Tibial nerve (tissue), 4 donors: ENCODE measurements around the gene TPSD1. TPM values are rescaled to one million over a fixed set of nuclear protein-coding genes. Genes with fewer than 3 reads are reported as not detected.

ENCODE experiments used
- DNase-seq, 2 donors: peaks; one replicate each; pipeline ENCODE4 v3.0.0-alpha.2; 2019; ENCODE audit warnings: low spot score in 2 of 2
- H3K27ac ChIP-seq, 4 donors: fragments of 200-600 bp; sonication (generic) in 3 of 4; one replicate each; pipeline ENCODE4 v1.5.1; 2017 to 2019; ENCODE audit warnings: mild to moderate bottlenecking in 1 of 4
- H3K27me3 ChIP-seq, 2 donors: fragments of 200-600 bp; sonication (generic) in 1 of 2; one replicate each; pipeline versions ENCODE4 v1.5.1 to v1.6.0; 2017 to 2019
- H3K36me3 ChIP-seq, 3 donors: fragments of 200-600 bp; sonication (generic); one replicate each; pipeline ENCODE4 v1.5.1; 2018 to 2019
- H3K4me1 ChIP-seq, 4 donors: fragments of 200-600 bp; sonication (generic) in 3 of 4; one replicate each; pipeline ENCODE4 v1.5.1; 2017 to 2019
- H3K4me3 ChIP-seq, 4 donors: fragments of 200-600 bp; sonication (generic) in 3 of 4; one replicate each; pipeline ENCODE4 v1.5.1; 2017 to 2019; ENCODE audit warnings: mild to moderate bottlenecking in 1 of 4, moderate library complexity in 1 of 4
- H3K9me3 ChIP-seq, 4 donors: fragments of 200-600 bp; sonication (generic) in 3 of 4; one replicate each; pipeline ENCODE4 v1.5.1; 2017 to 2019
- CTCF ChIP-seq, 5 experiments: fragments of 200-600 bp in 3 of 5; fragments of 450-650 bp in 2 of 5; sonication (generic) in 3 of 5; IDR thresholded peaks; one replicate each; pipeline ENCODE4 v1.5.1; 2016 to 2019; ENCODE audit warnings: antibody characterized with exemption in 5 of 5, mild to moderate bottlenecking in 3 of 5, moderate library complexity in 2 of 5
- EP300 ChIP-seq, 2 donors: sonication (generic); formaldehyde crosslinking; IDR thresholded peaks; one replicate each; pipeline ENCODE4 v1.6.1; 2017; ENCODE audit warnings: antibody characterized with exemption in 2 of 2, mild to moderate bottlenecking in 1 of 2
- POLR2A ChIP-seq, 2 donors: fragments of 450-650 bp; IDR thresholded peaks; one replicate each; pipeline ENCODE4 v1.6.1; 2017; ENCODE audit warnings: antibody characterized with exemption in 2 of 2, mild to moderate bottlenecking in 2 of 2, moderate library complexity in 2 of 2
- WGBS, 2 donors: methylation state at CpG; one replicate each; pipeline ENCODE4 v1.1.5; 2018; 5-methylcytosine and 5-hydroxymethylcytosine counted together
- total RNA-seq, 4 donors: library from RNA; depleted of rRNA; stranded (reverse); fragments of >200 nt; gene quantifications; one replicate each; pipeline ENCODE4 v1.1.0, GENCODE V29; 2016

TPSD1 gene
- total RNA-seq, 4 donors from 2014 or later: 2.7 to 14.0 (median 6.3) TPM; not detected in 1

GRCh38 chr16:1218061-1218929, 37.6 kb upstream of the TPSD1 start:
- Histone ChIP-seq H3K4me1 (no peaks in the 10 kb centered on the region), H3K27me3 (no peaks in the 10 kb centered on the region), H3K9me3 (no peaks in the 10 kb centered on the region), H3K27ac (no peak overlapping the region), H3K4me3 (no peak overlapping the region), H3K36me3 (no peaks in the 10 kb centered on the region)
- TF ChIP-seq POLR2A (IDR thresholded peaks at IDR 0.05) (no peak), EP300 (IDR thresholded peaks at IDR 0.05) (no peak), CTCF (IDR thresholded peaks at IDR 0.05) (no peak)
- 88 to 89% methylated on average over 30 to 49 of the region's 49 CpGs for WGBS, 2 donors
- DNase-seq: no peak

- Histone ChIP-seq H3K27me3 (no peaks in the 10 kb centered on the region), H3K9me3 (no peaks in the 10 kb centered on the region), H3K4me3 (no peak overlapping the region), H3K4me1 (no peaks in the 10 kb centered on the region), H3K36me3 (no peaks in the 10 kb centered on the region), H3K27ac (no peak overlapping the region)
- TF ChIP-seq POLR2A (IDR thresholded peaks at IDR 0.05) (no peak), EP300 (IDR thresholded peaks at IDR 0.05) (no peak), CTCF (IDR thresholded peaks at IDR 0.05) (no peak)
- DNase-seq: no peak
- WGBS, 2 donors: 85 to 86% methylated on average over 13 to 22 of the region's 24 CpGs
Observed at GRCh38 chr16:1218930-1219611, 36.8 kb upstream of the TPSD1 start.

GRCh38 chr16:1220098-1220728, 35.7 kb upstream of the TPSD1 start:
- no peak for TF ChIP-seq POLR2A (IDR thresholded peaks at IDR 0.05)
- no peak for TF ChIP-seq EP300 (IDR thresholded peaks at IDR 0.05)
- TF ChIP-seq CTCF (IDR thresholded peaks at IDR 0.05): no peak
- H3K27me3 ChIP-seq: no peaks in the 10 kb centered on the region
- DNase-seq: no peak
- no peak overlapping the region for H3K27ac ChIP-seq
- 92 to 93% methylated on average over 26 to 50 of the region's 55 CpGs for WGBS, 2 donors
- no peaks in the 10 kb centered on the region for H3K4me1 ChIP-seq
- no peaks in the 10 kb centered on the region for H3K9me3 ChIP-seq
- H3K4me3 ChIP-seq: no peak overlapping the region
- no peaks in the 10 kb centered on the region for H3K36me3 ChIP-seq

GRCh38 chr16:1220841-1221627, 34.8 kb upstream of the TPSD1 start:
- no peak overlapping the region for H3K27ac ChIP-seq

More at GRCh38 chr16:1220841-1221627, 34.8 kb upstream of the TPSD1 start:
- Histone ChIP-seq H3K27me3 (no peaks in the 10 kb centered on the region), H3K9me3 (no peaks in the 10 kb centered on the region), H3K4me3 (no peak overlapping the region), H3K4me1 (no peaks in the 10 kb centered on the region), H3K36me3 (no peaks in the 10 kb centered on the region)
- DNase-seq: no peak
- no peak for TF ChIP-seq CTCF (IDR thresholded peaks at IDR 0.05)
- TF ChIP-seq POLR2A (IDR thresholded peaks at IDR 0.05): no peak
- TF ChIP-seq EP300 (IDR thresholded peaks at IDR 0.05): no peak
- WGBS, 2 donors: 79 to 80% methylated on average over 48 of the region's 48 CpGs
